NCI-H2196 treated with DMSO at 0.1 percent for 48 hours (cell line): Measurements from ENCODE around the gene MOSMO.

Experiments
- DNase-seq: peaks from one replicate; lab custom pipeline; 2025; ENCODE audit not compliant: unreplicated experiment; lab: John Stamatoyannopoulos, UW

MOSMO gene

DNA sequence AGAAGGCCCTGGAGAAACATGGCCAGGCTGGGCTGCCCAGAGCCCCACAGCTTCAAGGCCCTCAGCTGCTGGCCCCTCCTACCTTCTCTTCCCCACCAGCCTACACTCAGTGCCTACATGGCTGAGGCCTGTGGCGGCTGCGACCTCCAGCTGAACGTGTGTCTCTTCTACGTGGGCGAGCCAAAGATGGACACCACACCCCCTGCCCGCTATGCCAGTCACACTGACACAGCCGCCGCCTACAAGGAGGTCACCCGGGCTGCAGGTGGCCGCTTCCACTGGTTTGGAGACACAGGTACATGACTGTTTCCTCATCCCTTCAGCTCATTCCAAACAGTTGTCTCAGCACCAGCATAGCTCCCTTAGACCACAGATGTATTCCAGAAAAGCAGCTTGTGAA is 124.9 kb downstream of the MOSMO start:
- no peak for DNase-seq
